ENCODE results near the gene HES7.

Gene HES7

DNA sequence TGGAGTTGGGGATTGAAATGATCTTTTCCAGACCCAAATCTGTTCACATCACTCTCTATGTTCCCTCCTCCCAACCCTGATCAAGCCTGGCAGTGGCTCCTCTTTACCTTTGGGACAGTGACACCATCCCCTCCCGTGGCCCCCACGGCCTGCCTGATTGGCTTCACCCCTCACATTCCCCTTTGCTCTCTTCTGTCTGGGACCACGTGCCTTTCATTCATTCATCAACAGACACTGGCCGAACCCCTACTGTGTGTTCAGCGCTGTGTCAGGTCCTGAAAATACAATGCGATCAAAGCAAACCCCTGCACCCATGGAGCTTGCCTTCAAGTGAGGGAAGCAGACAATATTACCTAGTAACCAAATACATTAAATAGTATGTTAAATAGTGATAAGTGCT, 34.2 kb downstream of the HES7 start:
- Histone ChIP-seq H3K4me3 (ENCODE audit: low read length) (no peak overlapping the region), H3K4me1 (ENCODE audit: low read length) (peaks cover 15% of the 10 kb centered on the region), H3K79me2 (ENCODE audit: low read length) (no peaks in the 10 kb centered on the region), H3K9me3 (ENCODE audit: insufficient read depth, low read length) (no peaks in the 10 kb centered on the region), H3K36me3 (replicated peaks; ENCODE audit: low read depth, low read length) (no peaks in the 10 kb centered on the region), H3K27me3 (ENCODE audit: low read depth, low read length) (peaks cover 6% of the 10 kb centered on the region; the same call in 1 of the 2 replicates), H3K9ac (ENCODE audit: low read length) (no peak overlapping the region), H3K4me2 (ENCODE audit: low read length) (no peak overlapping the region), H4K20me1 (ENCODE audit: insufficient read depth, low read length) (no peaks in the 10 kb centered on the region), H2AFZ (ENCODE audit: low read depth, low read length) (no peak overlapping the region), H3K27ac (ENCODE audit: low read length) (no peak overlapping the region)
- no peak for TF ChIP-seq EZH2phosphoT487 (IDR thresholded peaks at IDR 0.05; ENCODE audit: low read depth)
- TF ChIP-seq, protein P1, sequence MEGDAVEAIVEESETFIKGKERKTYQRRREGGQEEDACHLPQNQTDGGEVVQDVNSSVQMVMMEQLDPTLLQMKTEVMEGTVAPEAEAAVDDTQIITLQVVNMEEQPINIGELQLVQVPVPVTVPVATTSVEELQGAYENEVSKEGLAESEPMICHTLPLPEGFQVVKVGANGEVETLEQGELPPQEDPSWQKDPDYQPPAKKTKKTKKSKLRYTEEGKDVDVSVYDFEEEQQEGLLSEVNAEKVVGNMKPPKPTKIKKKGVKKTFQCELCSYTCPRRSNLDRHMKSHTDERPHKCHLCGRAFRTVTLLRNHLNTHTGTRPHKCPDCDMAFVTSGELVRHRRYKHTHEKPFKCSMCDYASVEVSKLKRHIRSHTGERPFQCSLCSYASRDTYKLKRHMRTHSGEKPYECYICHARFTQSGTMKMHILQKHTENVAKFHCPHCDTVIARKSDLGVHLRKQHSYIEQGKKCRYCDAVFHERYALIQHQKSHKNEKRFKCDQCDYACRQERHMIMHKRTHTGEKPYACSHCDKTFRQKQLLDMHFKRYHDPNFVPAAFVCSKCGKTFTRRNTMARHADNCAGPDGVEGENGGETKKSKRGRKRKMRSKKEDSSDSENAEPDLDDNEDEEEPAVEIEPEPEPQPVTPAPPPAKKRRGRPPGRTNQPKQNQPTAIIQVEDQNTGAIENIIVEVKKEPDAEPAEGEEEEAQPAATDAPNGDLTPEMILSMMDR (IDR thresholded peaks at IDR 0.05; ENCODE audit: low read depth, low read length) = no peak

DNA sequence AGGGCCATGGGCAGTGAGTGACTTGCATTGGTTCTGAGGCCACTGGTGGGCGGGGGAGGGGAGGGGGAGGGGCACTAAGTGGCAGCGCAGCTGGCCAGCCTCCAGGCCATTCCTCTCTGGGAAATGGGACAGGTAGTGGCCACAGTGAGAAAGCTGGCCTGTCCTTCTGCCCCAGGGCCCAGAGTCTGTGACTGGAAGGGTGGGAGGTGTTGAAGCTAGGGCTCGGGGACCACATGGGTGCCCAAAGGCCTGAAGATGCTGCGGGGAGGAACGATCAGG, 36.0 kb downstream of the HES7 start:
- Histone ChIP-seq H2AFZ (ENCODE audit: low read depth, low read length) (no peak overlapping the region), H3K4me2 (ENCODE audit: low read length) (no peak overlapping the region)
- no peak for TF ChIP-seq EZH2phosphoT487 (IDR thresholded peaks at IDR 0.05; ENCODE audit: low read depth)
- TF ChIP-seq, protein P1 (IDR thresholded peaks at IDR 0.05; ENCODE audit: low read depth, low read length) = no peak

GRCh38 chr17:8087075-8087951, 36.6 kb downstream of the HES7 start, which contains the start of gene ALOX12B:
ALOX12B (minus strand) TSS chr17:8087716; CDS start chr17:8087442, 274 bp downstream.
- H3K4me3 ChIP-seq (ENCODE audit: low read length) = no peak within 1 kb of the TSS
- H3K79me2 ChIP-seq (ENCODE audit: low read length) = no peaks in the 10 kb centered on the region
- no peaks in the 10 kb centered on the region for H3K36me3 ChIP-seq (replicated peaks; ENCODE audit: low read depth, low read length)
- no peak within 1 kb of the TSS for H2AFZ ChIP-seq (ENCODE audit: low read depth, low read length)
- no peak within 1 kb of the TSS for H3K9ac ChIP-seq (ENCODE audit: low read length)
- H4K20me1 ChIP-seq (ENCODE audit: insufficient read depth, low read length) = no peaks in the 10 kb centered on the region
- H3K27ac ChIP-seq (ENCODE audit: low read length) = no peak within 1 kb of the TSS
- no peaks in the 10 kb centered on the region for H3K9me3 ChIP-seq (ENCODE audit: insufficient read depth, low read length)
- H3K4me1 ChIP-seq (ENCODE audit: low read length) = peaks cover 15% of the 10 kb centered on the region
- no peak within 1 kb of the TSS for H3K4me2 ChIP-seq (ENCODE audit: low read length)
- H3K27me3 ChIP-seq (ENCODE audit: low read depth, low read length) = peaks cover 6% of the 10 kb centered on the region; the same call in 1 of the 2 replicates
- no peak for TF ChIP-seq EZH2phosphoT487 (IDR thresholded peaks at IDR 0.05; ENCODE audit: low read depth)
- TF ChIP-seq, protein P1 (IDR thresholded peaks at IDR 0.05; ENCODE audit: low read depth, low read length) = no peak

More for the DNA sequence above, 36.0 kb downstream of the HES7 start:
- Histone ChIP-seq H3K9me3 (ENCODE audit: insufficient read depth, low read length) (no peaks in the 10 kb centered on the region), H3K36me3 (replicated peaks; ENCODE audit: low read depth, low read length) (no peaks in the 10 kb centered on the region), H3K9ac (ENCODE audit: low read length) (no peak overlapping the region), H3K27me3 (ENCODE audit: low read depth, low read length) (peaks cover 6% of the 10 kb centered on the region; the same call in 1 of the 2 replicates), H3K4me1 (ENCODE audit: low read length) (peaks cover 15% of the 10 kb centered on the region), H3K4me3 (ENCODE audit: low read length) (no peak overlapping the region), H3K79me2 (ENCODE audit: low read length) (no peaks in the 10 kb centered on the region), H4K20me1 (ENCODE audit: insufficient read depth, low read length) (no peaks in the 10 kb centered on the region), H3K27ac (ENCODE audit: low read length) (no peak overlapping the region)

DNA sequence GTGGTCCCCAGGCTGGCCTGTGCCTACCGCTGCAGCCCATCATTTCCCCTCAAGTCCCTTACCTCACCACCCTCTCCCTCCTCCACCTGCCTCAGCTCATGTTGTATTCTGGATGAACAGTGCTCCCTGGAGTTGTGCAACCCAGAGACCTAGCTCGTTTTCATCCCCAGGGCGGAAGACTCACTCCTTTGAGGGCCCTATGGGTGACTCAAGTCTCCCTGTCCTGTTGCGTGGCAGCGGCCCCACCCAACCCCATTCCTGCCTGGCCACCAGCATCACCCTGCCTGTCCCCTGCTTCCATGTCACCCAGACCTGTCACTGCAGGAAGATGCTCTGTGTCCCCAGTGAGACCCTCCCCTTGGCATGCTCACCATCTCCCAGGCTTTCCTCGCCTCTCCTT, 39.7 kb downstream of the HES7 start:
- Histone ChIP-seq H3K4me3 (ENCODE audit: low read length) (no peak overlapping the region), H2AFZ (ENCODE audit: low read depth, low read length) (no peak overlapping the region), H3K9ac (ENCODE audit: low read length) (no peak overlapping the region), H3K27me3 (ENCODE audit: low read depth, low read length) (peaks cover 8% of the 10 kb centered on the region; the same call in 1 of the 2 replicates), H3K79me2 (ENCODE audit: low read length) (no peaks in the 10 kb centered on the region), H4K20me1 (ENCODE audit: insufficient read depth, low read length) (no peaks in the 10 kb centered on the region), H3K4me2 (ENCODE audit: low read length) (no peak overlapping the region), H3K36me3 (replicated peaks; ENCODE audit: low read depth, low read length) (no peaks in the 10 kb centered on the region), H3K9me3 (ENCODE audit: insufficient read depth, low read length) (no peaks in the 10 kb centered on the region), H3K27ac (ENCODE audit: low read length) (no peak overlapping the region), H3K4me1 (ENCODE audit: low read length) (peaks cover 5% of the 10 kb centered on the region)
- TF ChIP-seq, protein P1 (IDR thresholded peaks at IDR 0.05; ENCODE audit: low read depth, low read length) = no peak
- no peak for TF ChIP-seq EZH2phosphoT487 (IDR thresholded peaks at IDR 0.05; ENCODE audit: low read depth)
